WI38 (cell line): ENCODE measurements around the gene CCR4.

Experiments used
- H3K4me3 ChIP-seq: 2 replicates; pipeline ENCODE4 v1.5.1; 2011; ENCODE audit warnings: low read depth, mild to moderate bottlenecking, control low read depth, low read length
- TF ChIP-seq, protein P1 (sequence below): IDR thresholded peaks from 2 replicates; pipeline ENCODE4 v1.5.1; 2012; ENCODE audit warnings: low read depth, mild to moderate bottlenecking, control low read depth, low read length

Gene CCR4

DNA sequence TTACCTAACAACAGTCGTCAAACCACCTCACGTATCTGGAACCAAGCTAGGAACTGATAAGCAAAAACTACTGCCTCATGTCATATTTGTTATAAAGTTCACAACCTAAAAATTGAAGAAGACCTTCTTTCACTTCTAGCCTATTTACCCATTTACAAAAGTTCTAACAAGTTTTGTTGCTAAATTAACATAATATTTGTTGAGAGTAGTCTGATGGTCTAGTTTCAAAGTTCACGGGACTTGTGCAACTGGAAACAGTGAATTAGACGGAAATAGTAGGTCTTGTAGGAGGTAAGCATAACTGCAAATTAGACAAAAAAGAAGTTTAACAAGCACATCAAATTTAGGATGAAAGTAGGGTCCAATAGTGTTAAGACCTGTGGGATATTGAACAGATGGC lies 51.9 kb downstream of the CCR4 start:
- H3K4me3 ChIP-seq = no peak overlapping the region
- TF ChIP-seq, protein P1, sequence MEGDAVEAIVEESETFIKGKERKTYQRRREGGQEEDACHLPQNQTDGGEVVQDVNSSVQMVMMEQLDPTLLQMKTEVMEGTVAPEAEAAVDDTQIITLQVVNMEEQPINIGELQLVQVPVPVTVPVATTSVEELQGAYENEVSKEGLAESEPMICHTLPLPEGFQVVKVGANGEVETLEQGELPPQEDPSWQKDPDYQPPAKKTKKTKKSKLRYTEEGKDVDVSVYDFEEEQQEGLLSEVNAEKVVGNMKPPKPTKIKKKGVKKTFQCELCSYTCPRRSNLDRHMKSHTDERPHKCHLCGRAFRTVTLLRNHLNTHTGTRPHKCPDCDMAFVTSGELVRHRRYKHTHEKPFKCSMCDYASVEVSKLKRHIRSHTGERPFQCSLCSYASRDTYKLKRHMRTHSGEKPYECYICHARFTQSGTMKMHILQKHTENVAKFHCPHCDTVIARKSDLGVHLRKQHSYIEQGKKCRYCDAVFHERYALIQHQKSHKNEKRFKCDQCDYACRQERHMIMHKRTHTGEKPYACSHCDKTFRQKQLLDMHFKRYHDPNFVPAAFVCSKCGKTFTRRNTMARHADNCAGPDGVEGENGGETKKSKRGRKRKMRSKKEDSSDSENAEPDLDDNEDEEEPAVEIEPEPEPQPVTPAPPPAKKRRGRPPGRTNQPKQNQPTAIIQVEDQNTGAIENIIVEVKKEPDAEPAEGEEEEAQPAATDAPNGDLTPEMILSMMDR = no peak

DNA sequence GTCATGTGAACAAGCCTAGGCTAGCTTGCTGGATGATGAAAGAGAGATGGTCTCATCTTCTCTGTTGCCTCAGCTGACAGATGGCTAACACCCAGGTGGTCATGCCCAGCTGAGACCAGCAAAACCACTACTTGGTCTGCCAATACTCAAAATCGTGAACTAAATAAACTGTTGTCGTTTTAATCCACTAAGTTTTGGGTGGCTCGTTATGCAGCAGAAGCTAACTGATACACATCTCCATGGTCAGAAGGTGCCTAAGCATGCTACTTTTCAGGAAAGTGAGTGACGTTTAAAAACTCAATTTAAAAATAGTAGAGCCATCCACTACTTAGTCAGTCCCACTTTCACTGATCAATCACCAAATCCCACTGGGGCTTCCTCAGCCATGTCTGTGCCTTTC lies 52.8 kb downstream of the CCR4 start:
- H3K4me3 ChIP-seq = no peak overlapping the region
- TF ChIP-seq, protein P1 = no peak

DNA sequence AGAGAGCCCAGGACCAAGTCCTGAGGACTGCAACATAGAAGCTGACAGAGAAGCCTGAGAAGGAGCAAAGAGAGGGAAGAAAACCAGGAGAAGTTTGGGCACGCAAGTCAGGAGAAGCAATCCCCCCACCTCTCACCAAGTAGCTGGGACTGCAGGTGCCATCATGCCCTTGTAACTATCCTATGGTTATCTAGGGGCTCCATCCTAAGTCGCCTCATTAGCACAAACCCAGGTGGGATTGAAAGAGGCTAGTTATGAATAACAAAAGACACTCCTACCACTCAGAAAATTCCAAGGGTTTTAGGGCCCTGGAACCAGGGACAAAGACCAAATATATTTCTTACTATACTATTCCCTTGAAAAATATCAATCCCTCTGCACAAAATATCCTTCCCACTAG lies 53.5 kb downstream of the CCR4 start:
- no peak overlapping the region for H3K4me3 ChIP-seq
- TF ChIP-seq, protein P1 = no peak
